Omental fat pad (tissue), 4 donors: ENCODE measurements around the gene PACS2. TPM values are rescaled to one million over a fixed set of nuclear protein-coding genes. Genes with fewer than 3 reads are reported as not detected.

Source experiments
- ATAC-seq: fragments of 150-250 bp; one replicate; pipeline ENCODE4 v1.9.1; 2016; ENCODE audit warnings: mild to moderate bottlenecking, moderate library complexity; ENCODE audit not compliant: low FRiP score
- DNase-seq: peaks from one replicate; pipeline ENCODE4 v3.0.0-alpha.2; 2019; ENCODE audit warnings: low spot score
- total RNA-seq, 4 donors: library from RNA; depleted of rRNA; stranded (reverse); fragments of >200 nt; gene quantifications; one replicate each; pipeline ENCODE4 v1.1.0, GENCODE V29; 2016
- TF ChIP-seq, protein P1 (sequence below), 3 donors: fragments of 450-650 bp; IDR thresholded peaks; one replicate each; pipeline ENCODE4 v1.5.1; 2016 to 2017; ENCODE audit warnings: antibody characterized with exemption in 3 of 3, mild to moderate bottlenecking in 3 of 3, moderate library complexity in 2 of 3

Gene PACS2
- total RNA-seq, 4 donors from 2014 or later = 47.5 to 78.5 (median 68.9) TPM

DNA sequence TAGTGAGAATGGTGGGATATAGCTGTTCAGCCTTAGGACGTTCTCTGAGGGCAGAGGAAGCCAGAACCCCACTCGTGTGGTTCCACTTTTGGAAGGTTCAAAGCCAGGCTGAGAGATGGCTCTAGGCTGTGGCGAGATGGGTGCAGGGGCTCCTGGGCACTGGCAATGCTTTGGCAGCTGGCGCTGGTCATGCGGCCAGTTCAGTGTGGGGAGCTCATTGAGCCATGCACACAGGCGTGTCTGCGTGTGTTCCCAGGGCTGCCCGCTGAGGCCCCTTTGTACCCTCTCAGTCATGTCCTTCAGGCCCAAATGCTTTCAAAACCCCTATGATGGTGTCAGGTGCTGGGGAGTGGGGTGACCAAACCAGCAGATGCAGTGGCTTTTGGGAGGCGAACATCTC, 85.5 kb downstream of the PACS2 start:
- TF ChIP-seq, protein P1, sequence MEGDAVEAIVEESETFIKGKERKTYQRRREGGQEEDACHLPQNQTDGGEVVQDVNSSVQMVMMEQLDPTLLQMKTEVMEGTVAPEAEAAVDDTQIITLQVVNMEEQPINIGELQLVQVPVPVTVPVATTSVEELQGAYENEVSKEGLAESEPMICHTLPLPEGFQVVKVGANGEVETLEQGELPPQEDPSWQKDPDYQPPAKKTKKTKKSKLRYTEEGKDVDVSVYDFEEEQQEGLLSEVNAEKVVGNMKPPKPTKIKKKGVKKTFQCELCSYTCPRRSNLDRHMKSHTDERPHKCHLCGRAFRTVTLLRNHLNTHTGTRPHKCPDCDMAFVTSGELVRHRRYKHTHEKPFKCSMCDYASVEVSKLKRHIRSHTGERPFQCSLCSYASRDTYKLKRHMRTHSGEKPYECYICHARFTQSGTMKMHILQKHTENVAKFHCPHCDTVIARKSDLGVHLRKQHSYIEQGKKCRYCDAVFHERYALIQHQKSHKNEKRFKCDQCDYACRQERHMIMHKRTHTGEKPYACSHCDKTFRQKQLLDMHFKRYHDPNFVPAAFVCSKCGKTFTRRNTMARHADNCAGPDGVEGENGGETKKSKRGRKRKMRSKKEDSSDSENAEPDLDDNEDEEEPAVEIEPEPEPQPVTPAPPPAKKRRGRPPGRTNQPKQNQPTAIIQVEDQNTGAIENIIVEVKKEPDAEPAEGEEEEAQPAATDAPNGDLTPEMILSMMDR (IDR thresholded peaks at IDR 0.05) = no peak
- DNase-seq (no peak), ATAC-seq (no peak)

- DNase-seq (no peak), ATAC-seq (no peak)
- TF ChIP-seq, protein P1 (IDR thresholded peaks at IDR 0.05) = no peak
Observed at GRCh38 chr14:105401699-105402098, 87.2 kb downstream of the PACS2 start.

DNA sequence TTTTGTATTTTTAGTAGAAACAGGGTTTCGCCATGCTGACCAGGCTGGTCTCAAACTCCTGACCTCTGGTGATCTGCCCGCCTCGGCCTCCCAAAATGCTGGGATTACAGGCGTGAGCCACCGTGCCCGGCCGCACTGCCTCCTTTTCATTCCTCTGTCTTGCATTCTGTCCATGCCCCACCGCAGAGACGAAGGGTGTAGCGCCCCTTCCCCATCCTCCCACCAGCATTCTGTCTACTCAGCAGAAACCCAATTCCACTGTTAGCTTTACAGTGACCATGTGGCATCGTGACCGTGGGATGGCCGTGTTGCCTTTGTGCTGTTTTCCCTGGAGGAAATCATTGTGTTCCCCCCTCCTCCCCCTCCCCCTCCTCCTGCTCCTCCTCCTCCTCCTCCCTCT, 94.0 kb downstream of the PACS2 start:
- ATAC-seq (no peak), DNase-seq (no peak)
- TF ChIP-seq, protein P1 (IDR thresholded peaks at IDR 0.05) = no peak

- TF ChIP-seq, protein P1 (IDR thresholded peaks at IDR 0.05) = no peak
- no peak for DNase-seq
- ATAC-seq = no peak
Observed at GRCh38 chr14:105409364-105409763, 94.8 kb downstream of the PACS2 start.

- TF ChIP-seq, protein P1 (IDR thresholded peaks at IDR 0.05) = no peak
- ATAC-seq (no peak), DNase-seq (no peak)
Observed at GRCh38 chr14:105410642-105411016, 96.1 kb downstream of the PACS2 start.

DNA sequence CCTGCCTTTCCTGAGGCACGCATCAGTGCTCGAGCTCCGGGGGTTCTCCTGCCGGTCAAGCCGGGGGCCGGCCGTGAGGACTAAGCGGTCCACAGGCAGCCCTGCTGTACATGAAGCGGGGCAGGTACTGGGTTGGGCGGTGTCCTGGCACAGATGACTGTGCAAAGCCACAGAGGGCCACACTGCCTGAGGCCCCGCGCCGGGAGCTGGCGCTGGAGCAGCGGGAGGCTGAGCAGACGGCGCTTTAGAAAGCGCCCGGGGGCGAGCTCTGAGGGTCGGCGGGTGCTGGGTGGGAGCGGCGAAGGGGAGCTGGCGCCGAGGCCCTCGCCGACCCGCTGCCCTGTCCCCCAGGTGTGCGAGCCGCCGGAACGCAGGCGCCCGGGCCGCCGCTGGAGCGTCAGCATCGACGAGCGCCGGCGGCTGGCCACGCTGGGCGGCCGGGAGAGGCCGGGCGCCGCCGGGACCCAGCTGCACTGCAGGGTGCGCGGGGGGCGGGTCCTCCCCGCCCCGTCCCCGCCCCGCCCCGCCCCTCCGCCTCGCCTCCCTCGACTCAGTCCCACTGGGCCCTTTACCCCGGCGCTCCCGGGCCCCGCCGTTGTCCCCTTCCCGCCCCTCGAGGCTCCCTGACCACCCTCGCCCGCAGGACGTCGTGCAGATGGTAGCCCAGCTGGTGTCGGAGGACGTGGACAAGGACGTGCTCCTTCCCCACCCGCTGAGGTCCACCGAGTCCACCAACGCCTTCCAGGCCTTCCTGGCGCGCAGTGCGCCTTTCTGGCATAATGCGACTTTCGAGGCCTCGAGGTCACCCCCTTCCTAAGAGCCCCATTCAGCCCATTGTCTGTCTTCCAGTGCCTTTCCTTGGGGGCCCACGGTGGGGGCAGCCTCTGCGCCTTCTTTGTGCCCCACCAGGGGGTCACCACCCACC, 96.7 kb downstream of the PACS2 start:
- DNase-seq = no peak
- ATAC-seq = peak; percentile 54
- TF ChIP-seq, protein P1 (IDR thresholded peaks at IDR 0.05) = no peak
